HG03097 (cell line): ENCODE data around the gene OTOF.

Experiments
- ATAC-seq: cut with Tn5 transposase; IDR thresholded peaks from one replicate; pipeline ENCODE4 v1.9.1; 2021; ENCODE audit not compliant: unreplicated experiment, low FRiP score

OTOF gene

DNA sequence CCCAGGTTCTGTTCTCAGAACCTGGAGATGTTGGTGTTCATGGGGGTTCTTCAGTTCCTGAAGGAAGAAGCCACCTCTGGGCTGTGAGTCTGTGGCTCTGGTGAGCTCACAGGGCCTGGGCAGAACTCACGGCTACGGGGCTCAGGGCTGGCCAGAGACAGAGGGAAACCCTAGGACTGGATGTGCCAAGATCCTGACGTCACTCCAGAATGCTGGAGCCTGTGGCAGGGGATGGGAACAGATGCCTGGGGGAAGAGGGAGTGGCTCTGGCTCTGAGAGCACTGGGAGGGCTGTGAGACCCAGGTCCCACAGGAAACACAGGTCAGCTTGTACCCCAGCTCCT lies at the start of gene OTOF:
Gene OTOF (minus strand): TSS at position 214 of the 343 bp plus-strand sequence.
- ATAC-seq, result no peak

DNA sequence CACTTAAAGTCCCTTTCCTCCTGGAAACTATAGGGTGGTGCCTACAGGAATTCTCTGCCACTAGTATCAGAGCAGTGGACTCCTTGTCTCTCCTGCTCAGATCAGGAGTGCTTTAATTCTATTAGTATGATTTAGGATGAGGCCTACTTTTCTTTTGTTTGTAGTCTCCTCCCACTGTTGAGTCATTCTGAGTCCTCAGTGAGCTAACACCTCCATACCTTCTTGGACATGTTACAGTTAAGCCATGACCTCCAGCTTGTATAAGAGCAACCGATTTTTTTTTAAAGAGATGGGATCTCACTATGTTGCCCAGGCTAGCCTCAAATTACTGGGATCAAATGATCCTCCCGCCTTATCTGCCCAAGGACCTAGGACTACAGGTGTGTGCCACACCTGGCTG lies 48.7 kb upstream of the OTOF start:
- ATAC-seq, result no peak

DNA sequence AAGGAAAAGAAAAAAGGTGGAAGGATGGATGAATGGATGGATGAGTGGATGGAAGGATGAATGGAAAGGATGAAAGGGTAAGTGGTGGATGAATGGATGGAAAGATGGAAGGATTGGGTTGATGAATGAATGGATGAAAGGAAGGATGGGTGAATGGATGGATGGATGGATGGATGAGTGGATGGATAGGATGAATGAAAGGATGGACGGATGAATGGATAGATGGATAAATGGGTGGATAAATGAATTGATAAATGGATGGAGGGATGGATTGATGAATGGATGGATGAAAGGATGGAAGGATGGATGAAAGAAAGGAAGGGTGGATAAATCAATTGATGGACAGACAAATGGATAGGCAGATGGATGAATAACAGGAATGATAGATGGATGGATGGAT lies 48.2 kb upstream of the OTOF start:
- no peak for ATAC-seq

DNA sequence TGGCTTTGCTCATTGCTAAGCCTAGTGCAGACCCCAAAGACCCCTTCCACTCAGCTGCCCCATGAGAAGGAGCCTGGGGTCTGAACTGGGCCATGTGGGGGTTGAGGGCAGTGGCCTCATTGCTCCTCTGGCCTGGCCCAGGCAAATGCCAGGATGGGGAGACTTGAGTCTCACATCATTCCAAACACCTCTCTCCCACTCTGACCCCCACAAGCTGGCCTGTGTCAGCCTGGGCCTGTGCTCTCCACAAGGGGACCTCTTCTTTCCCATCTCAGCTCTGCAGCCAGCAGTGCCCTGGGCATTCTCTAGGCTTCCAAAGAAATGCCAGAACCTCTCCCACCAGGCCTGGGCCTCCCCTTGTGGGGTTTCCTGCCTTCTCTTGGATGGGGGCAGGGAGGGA lies 45.8 kb upstream of the OTOF start:
- ATAC-seq, result no peak

DNA sequence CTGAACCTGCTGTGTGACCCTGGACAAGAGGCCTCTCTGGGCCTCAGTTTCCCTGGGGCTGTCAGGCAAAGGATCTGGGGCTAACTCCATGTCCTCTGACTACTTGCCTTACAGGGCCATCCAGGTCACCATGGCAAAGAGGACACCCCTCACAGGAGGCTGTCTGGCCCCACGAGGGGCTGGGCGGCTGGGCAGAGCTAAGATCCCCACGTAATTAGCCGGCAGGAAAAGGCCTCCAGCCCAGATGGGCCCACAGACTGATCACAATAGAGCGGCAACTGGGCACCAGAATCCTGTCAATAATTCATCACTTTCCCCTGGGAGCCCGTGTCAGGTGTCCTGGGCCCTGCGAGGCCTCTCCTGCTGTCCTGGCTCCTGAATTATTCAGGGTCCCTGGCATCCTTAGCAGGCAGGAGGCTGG lies 44.8 kb upstream of the OTOF start:
- ATAC-seq, result no peak

DNA sequence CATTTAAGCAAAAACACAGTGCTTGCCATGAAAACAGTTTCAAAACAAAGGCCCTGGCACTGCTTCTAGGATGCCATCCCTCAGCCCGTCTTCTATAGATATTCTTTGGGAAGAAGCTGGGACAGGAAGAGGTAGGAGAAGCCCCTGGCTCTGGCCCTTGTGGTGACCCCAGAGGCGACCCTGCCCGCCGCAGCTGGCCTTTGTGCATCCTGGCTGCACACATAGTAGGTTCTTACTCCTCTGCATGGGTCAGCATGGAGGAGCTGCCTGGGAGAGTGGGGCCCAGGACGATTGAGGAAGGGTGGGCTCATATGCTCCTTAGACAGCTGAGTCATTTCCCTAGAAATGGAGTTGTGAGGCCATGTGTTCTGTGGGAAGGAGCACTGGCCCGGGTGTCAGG lies 44.4 kb upstream of the OTOF start:
- ATAC-seq, result no peak

DNA sequence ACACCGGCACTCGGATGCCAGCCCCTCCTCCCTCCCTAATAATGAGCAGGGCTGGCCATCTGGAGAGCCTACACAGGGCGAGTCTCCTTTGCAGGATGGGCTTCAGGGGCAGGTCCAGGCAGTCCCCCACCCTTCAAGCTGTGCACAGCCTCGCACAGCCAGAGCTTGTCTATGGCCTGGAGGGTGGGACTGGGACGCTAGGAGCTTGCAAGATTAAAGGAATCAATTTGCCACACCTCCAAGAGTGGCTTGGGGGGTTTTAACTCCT lies 43.9 kb upstream of the OTOF start:
- no peak for ATAC-seq

DNA sequence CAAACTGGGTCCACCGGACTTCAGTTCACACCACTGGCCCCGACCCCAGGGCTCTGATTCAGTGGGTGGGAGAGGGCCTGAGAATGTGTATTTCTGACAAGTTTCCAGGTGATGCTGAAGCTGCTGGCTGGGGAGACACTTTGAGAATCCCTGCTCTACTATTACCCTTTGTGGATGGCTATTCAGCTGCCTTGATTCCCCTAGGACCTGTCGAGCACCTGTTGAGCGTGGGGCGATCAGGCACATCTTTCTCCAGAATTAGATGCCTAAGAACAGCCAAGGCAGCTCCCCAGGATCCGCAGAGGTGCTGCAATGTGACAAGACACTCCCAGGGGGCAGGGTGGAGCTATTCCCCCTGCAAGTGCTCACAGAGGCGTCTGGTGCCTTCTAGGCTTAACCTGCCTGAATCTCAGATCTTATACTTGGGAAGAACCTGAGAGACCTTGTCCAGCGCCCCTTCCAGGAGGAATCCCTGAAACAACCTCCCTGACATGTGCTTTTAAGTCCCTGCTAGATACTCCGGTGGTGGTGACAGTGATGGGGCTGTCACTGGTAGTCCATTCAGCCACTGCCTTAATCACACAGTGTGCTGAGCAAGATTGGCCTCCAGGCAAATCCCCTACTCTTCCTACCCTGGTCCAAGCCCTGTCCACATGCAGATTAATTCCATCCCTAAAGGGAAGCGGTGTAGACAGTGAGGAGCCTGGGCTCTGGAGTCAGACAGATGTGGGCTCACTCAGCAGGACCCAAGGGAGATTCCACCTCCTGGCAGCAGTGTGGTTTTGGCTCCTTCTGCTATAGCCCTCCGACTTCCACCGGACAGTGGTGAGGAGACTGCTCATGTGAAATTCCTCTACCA lies 43.4 kb upstream of the OTOF start:
- no peak for ATAC-seq

DNA sequence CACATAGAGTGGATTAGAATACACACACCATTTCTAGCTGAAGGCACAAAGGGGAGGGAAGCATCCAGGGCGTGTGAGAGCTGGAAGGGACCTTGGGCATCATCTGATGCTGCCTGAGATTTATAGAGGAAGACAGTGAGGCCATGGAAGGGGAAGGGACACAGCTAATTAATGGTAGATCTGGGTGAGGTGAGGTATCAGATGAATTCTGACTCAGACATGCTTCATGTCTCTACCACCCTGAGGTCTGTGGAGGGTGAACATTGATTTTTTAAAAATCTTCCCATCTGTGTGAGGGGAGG lies 42.2 kb upstream of the OTOF start:
- ATAC-seq, result no peak

DNA sequence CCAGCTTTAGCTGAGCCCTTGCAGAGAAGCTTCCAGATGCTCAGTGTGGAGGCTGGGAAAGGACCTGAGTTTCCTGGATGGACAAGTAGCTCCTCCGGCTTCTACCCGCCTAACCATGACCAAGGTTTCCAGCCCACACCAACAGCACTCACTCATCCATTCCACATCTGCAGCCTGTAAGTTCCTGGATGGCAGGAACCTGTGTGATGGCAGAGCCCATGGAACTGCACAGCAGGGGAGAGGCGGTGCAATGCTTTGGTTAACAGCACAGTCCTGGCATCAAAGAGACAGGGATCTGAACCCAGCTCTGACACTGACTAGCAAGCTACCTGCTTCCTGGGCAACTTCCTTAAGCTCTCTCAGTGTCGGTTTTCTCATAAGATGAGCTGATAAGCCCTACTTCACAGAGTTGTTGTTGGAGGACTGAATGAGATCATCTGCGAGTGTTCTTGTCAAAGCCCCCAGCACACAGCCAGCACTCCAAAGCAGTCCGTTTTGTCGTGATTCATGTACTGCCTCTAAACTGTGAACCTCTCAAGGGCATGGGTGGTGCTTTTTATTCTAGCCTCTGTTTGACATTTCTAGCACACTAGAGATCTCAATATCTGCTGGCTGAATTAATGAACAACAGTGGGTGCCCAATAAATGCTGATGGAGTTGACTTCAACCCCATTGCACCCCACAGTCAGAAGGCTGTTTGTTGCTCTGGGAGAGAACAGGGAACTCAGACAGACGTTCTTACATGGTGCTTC lies 41.6 kb upstream of the OTOF start:
- no peak for ATAC-seq

DNA sequence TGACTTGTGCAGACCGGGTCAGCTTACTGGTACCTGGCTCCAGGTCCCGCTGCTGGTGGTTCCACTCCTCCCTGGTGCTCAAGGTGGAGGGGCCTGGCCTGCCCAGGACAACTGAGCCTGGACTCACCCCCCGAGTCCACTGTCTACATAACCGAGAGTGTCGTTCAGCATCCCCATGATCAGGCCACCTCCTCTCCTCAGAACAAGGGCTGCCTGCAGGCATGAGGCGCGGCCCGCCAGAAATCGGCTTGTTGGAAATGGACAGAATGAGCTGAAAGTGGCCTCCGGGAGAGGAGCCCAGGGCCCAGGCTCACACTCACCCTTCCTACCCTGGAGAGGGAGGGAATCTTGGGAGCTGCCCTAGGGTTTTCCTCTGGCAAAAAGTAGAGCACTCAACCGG lies 38.9 kb upstream of the OTOF start:
- ATAC-seq, result no peak

DNA sequence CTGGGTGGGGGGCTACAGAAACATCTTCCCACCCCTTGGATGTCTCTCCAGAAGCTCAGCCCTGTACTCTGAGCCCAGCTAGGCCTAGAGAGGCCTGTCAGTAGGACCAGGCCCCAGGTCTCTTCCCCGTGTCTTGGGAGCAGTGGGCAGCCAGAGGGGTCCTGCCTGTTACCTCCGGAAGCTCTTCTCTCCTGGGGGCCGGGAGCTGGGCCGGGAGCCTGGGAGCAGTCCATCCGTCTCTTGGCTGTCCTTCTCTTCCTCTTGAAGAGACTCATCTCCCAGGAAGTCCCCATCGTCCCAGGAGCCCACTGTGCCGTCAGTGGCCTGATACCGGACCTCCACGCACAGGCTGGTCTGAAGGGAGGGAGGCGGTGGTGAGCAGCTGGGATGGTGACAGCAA lies 38.3 kb upstream of the OTOF start:
- no peak for ATAC-seq

DNA sequence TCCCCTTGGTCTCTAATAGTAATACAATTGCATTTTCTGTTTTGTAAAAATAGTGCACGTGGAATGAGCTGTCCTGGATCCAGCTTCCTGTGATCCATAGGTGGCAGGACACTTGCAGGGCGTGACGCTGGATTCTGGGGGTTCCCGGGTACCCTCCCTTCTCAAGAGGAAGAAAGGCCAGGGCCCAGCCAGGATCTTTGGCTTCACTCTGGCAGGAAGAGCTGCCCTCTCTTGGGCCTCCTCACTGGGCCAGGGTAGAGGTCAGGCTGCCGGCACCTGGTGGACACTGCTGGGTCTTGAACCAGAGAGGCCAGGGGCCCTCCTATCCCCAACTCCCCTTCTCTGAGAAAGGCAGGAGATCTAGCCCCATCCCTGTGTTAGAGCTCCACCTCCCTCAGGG lies 37.8 kb upstream of the OTOF start:
- ATAC-seq, result no peak

DNA sequence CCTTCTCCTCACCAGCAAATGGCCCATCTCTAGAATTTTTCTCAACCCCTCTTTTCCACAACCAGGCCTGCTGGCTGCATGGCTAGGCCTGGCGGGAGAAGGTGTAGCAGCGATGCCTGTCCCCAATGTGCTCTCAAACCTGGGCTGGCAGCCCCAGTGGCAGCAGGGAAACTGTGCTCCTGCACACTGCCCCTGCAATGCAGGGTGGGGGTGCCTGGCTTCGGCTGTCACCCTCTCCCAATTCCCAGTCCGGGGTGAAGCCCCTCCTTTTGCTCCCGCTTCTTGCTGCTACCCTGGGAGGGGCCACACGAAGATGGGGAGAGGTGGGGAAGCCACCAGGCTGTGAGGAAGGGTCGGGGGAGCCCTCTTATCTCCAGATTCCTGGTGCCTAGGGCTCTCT lies 36.1 kb upstream of the OTOF start:
- no peak for ATAC-seq

DNA sequence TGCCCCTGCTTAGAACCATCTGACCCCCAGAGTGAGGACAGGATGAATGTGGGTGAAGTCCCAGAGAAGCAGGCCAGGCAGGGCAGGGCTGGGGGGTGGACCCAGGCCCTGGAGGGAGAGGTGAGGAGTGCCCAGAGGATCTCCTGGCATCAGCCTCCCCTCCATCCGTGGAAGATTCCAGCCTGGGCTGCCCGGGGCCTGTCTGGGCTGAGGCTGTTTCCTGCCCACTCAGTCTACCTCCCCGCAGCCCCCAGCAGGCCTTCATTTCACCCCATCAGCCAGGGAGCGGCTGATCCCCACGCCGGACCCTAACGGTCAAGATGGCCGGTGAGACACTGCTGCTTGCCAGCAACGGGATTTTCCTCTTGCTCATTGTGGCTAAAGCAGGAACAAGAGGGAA lies 35.3 kb upstream of the OTOF start:
- no peak for ATAC-seq

DNA sequence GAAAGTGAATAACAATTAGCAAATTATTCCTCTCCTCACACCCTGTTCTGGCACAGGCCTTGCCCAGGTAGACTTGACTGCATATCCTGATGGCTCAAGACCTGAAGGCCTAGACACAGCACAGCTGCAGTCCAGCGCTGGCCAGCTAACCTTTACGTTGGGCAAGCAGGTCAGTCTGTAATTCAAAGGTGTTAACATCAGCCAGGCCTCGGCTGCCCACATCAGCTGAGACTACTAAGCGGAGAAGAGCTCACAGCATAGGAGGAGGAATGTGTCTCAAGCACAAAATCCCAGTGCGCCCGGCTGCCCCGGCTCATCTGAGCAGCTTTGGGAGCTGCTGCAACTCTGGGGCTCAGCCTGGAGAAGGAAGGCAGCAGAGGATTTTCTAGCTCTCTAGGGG lies 33.5 kb upstream of the OTOF start:
- no peak for ATAC-seq

DNA sequence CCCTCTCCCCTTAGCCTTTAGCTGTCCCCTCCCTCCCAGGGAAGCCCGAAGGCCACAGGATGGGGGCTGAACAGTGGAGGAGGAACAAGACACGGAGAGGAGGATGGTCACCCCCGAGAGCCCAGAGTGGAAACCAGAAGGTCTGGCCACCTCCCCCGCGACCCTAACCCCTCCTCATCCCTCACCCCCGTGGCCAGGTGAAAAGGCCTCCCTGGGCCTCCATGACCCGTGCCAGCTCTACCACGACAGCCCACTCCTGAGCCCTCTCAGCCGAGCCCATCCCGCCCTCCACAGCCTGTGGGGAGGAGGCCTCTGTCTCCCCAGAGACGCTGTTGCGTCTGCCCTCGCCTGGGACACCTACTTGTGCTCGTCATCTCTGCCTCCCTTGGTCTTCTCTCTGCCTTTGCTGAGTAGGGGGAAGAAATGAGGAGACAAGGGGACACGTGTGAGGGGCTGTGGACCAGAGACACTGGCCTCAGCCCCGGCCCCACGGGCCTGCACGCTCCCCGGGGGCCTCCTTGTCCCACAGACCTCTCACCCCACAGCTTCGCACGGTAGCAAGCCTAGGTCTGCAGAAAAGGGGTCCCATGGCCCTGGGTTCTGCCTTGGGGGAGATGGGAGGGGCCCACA lies 32.5 kb upstream of the OTOF start:
- no peak for ATAC-seq

DNA sequence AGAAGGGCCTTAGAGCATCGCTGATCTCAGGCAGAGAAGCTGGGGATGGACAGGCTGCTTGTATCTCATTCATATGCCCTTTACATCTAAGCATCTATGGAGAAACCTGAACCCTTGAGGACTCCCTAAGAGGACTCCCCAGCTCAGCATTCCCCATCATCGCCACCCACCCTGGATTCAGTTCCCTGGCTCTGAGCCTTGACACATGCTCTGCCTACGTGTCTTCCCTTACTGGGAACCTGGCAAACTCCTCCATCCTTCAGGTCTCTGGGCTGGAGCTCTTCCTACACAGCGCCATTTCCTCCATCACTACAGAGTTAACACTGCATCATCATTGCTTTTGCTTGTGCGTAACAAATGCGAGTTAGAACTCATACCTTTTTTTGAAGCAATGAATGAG lies 31.2 kb upstream of the OTOF start:
- ATAC-seq, result no peak

DNA sequence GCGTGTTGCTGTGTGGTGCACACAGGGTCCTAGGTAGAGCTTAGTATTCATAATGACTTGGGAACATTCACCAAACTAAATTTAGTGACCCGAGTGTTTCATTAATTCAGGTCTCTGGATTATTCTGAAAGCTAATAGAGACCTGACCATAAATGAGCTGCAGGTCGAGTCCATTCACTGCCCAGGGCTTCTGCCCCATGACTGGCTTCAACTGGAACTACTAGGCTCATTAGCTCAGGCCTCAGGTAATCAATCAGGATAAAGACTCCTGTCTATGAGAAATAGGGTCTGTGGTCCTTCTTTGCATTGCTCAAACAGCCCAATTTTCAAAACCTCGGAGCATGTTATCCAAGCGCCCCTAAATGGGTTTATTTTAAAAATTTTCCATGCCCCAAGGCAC lies 30.0 kb upstream of the OTOF start:
- ATAC-seq, result no peak

DNA sequence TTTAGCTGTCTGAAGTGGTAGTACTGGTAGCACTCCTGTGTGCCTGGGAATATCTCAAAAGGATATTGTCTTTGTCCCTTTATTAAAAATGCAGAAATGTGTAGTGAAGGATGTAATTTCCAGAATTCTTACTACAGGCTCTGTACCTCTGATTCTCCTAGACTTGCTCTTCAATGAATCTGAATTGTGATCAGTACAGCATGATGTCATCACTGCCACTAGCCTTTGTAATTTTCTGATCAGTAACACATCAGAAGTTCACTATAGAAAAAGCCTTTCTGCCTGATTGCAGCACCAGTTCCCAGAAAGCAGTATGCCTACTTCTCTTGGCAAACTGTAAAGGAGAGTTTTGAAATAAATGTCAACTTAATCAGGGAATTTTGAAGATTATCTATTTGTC lies 29.2 kb upstream of the OTOF start:
- ATAC-seq, result no peak

DNA sequence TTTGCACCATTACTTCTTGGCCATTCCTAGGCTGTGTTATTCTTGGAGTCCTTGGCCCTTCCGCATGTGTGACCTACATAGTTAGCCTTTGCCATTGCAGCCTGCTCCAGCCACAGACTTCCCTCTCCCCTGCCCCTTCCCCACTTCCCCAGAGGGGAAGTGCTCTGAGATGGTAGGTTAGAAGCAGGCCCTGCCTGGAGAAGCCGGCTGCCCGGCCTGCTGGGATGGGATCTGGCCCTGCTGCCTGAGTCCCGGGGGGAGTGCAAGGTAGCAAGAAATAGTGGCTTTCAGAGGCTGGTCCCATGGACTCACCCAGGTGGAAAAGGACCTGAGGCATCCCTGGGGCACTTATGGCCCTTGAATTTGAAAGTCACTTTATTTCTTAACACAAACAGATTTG lies 28.4 kb upstream of the OTOF start:
- no peak for ATAC-seq

DNA sequence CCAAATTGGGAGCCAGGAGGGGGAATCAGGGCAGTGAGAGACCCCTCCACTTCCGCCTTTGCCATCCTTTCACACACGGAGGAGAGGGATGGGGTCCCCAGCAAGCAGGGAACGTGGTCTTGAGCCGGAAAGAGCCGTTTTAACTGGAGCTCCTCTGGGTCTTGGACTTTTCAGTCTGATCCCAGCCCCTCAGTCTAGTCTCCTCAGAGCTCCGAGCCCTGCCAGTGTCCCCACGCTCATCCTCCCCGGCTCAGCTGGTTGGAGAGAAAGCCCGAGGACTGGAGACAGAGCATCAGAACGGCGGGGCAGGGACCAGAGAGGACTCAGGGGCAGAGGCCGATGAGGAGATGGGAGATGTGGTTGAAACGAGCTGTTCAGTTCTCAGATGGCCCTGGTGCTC lies 26.1 kb upstream of the OTOF start:
- no peak for ATAC-seq
